AG09309 (cell line): ENCODE data around the gene RNU2-1.

Experiments used
- DNase-seq: peaks from one replicate; pipeline ENCODE4 v3.0.0-alpha.2; 2010; ENCODE audit warnings: low read depth
- H3K4me3 ChIP-seq: 2 replicates; pipeline ENCODE4 v1.5.1; 2011; ENCODE audit warnings: mild to moderate bottlenecking, low read depth, low read length, moderate library complexity; ENCODE audit not compliant: control insufficient read depth
- CTCF ChIP-seq: IDR thresholded peaks from 2 replicates; pipeline ENCODE4 v1.5.1; 2011; ENCODE audit warnings: mild to moderate bottlenecking, low read depth, low read length, inconsistent platforms; ENCODE audit not compliant: insufficient read depth, control insufficient read depth; ENCODE audit errors: missing control alignments

RNU2-1 gene

GRCh38 chr17:43224146-43224705 is 9.6 kb downstream of the RNU2-1 start:
- no peak overlapping the region for H3K4me3 ChIP-seq
- no peak for TF ChIP-seq CTCF
- DNase-seq = no peak

GRCh38 chr17:43220511-43221125 is 13.2 kb downstream of the RNU2-1 start:
- TF ChIP-seq CTCF = no peak
- DNase-seq = no peak

GRCh38 chr17:43219746-43220380 is 13.9 kb downstream of the RNU2-1 start:
- DNase-seq = no peak
- no peak overlapping the region for H3K4me3 ChIP-seq
- no peak for TF ChIP-seq CTCF

More at GRCh38 chr17:43220511-43221125, 13.2 kb downstream of the RNU2-1 start:
- no peak overlapping the region for H3K4me3 ChIP-seq

GRCh38 chr17:43219001-43219400 is 14.8 kb downstream of the RNU2-1 start:
- no peak for TF ChIP-seq CTCF
- no peak for DNase-seq
- no peak overlapping the region for H3K4me3 ChIP-seq

- no peak for DNase-seq
- no peak for TF ChIP-seq CTCF
- no peak overlapping the region for H3K4me3 ChIP-seq
These were observed 16.1 kb downstream of the RNU2-1 start for GRCh38 chr17:43217614-43218087.

DNA sequence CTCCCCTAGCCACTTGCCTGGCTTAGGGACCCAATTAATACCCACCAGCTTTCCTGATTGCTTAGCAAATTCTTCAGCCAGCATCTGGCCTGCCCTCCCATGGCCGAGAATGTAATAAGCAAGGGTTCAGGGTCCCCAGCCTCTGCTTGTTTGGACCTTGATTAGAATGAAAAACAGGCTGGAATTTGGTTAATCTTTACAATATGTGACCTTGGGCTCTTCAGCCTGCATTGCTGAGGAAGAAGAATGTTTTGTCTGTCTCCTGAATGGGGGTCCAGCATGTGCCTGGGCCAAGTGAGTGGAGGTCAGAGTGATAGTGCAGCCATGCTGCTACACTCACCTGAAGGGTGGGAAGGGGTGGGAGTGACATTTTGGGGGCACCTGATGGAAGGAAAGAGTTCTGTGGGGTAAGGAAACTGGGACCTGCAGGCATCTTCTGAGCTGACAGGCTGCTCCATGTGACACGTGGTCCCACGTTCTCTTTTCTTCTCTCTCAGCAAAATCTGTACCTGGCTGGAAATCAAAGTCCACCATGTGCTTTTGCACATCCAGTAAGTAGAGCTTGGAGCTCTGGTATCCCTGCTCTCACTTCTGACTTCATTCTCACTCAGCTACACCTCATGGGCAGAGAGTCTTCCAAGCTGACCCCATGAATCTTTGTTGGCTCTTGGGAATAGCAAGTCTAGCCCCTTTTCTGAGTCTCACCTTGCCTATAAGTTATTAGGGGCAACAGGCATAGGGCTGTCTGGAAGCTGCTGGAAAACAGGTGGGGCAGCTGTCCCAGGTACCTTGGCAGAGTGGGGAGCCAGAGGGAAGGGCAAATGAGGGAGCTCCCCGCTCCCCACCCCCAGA is 16.8 kb downstream of the RNU2-1 start:
- TF ChIP-seq CTCF = no peak
- H3K4me3 ChIP-seq = no peak overlapping the region
- DNase-seq = no peak
